Adrenal gland (tissue), 5 donors: ENCODE measurements around the gene HS2ST1.

ENCODE experiments used
- CTCF ChIP-seq, 6 experiments: fragments of 450-650 bp in 4 of 6; fragments of 200-600 bp in 2 of 6; sonication (generic) in 1 of 6; IDR thresholded peaks; 1 replicate in 5 of 6; 2 replicates in 1 of 6; pipeline versions ENCODE4 v1.5.1 to v1.8.0; 2016 to 2021; ENCODE audit warnings: antibody characterized with exemption in 6 of 6, mild to moderate bottlenecking in 2 of 6, moderate library complexity in 1 of 6
- POLR2A ChIP-seq, 2 donors: fragments of 450-650 bp; IDR thresholded peaks; one replicate each; pipeline ENCODE4 v1.6.1; 2017; ENCODE audit warnings: antibody characterized with exemption in 2 of 2, mild to moderate bottlenecking in 2 of 2, moderate library complexity in 1 of 2
- donor health status: DM: no; HTN: no; CAD: no.

- TF ChIP-seq CTCF (IDR thresholded peaks at IDR 0.05) (no peak), POLR2A (IDR thresholded peaks at IDR 0.05) (no peak)
Measured at GRCh38 chr1:87159378-87159915, 245.0 kb downstream of the HS2ST1 start.
